ENCODE data around the gene SCN11A.
"Not testable (repeated sequence)": the region's sequence is repeated elsewhere in the genome, so short reads cannot be mapped to it uniquely, and the experiment has no call there.

Gene SCN11A

DNA sequence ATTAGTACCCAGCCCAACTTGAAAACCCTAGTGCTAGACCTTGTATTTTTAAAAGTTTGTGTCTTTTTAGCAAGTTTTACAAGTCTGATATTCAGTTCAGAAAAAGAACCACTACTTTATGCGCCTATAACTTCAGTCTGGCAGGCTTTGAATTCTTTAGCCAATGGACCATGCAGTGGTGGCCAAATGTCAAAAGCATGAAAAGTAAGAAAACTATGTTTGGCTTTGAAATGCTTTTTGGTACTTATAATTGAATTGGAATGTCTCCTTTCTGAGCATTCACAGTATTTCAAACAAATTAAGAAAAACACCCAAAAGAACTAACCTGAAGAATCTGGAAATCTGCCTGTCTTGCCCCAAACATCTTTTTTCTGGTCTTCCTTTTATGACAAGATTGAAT lies 12.9 kb upstream of the SCN11A start:
- no peak for DNase-seq

DNA sequence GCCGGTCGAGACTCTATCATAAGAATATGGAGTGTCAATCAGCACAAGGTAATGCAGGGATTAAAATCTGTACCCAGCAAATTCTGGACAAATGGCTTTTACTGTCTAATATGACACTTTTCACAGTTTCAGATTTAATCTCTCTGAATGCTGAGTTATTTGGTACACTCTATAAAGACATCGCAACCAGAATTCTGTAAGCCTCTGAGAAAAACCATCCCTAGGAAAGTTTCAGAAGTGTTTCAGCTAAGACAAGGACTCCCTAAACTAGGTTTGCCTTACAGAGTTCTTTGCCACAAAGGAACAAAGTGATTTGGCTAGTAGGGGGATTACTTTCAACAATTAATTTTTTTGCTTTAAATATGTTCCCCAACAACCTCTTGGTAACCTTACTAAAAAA lies 11.4 kb upstream of the SCN11A start:
- DNase-seq: no peak

DNA sequence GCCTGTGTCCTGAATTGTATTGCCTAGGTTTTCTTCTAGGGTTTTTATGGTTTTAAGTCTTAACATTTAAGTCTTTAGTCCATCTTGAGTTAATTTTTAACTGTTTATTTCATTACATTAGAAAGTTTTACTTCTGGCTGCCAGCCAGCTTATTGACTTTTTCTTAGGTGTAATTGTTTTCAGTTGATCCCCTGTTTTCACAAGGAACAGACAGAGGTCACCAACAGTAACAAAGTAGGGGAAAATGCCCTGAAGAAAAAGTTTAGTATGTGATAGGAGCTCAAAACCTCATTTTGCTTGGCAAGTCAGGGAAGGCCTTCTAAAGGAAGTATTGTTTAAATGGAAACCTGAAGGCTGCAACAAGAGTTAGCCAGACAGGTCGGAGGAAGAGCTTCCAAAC lies 10.4 kb upstream of the SCN11A start:
- no peak for DNase-seq

DNA sequence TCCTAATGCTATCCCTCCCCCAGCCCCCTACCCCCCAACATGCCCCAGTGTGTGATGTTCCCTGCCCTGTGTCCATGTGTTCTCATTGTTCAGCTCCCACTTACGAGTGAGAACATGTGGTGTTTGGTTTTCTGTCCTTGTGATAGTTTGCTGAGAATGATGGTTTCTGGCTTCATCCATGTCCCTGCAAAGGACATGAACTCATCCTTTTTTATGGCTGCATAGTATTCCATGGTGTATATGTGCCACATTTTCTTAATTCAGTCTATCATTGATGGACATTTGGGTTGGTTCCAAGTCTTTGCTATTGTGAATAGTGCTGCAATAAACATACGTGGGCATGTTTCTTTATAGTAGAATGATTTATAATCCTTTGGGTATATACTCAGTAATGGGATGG lies 9.5 kb upstream of the SCN11A start:
- DNase-seq: not testable (repeated sequence)

DNA sequence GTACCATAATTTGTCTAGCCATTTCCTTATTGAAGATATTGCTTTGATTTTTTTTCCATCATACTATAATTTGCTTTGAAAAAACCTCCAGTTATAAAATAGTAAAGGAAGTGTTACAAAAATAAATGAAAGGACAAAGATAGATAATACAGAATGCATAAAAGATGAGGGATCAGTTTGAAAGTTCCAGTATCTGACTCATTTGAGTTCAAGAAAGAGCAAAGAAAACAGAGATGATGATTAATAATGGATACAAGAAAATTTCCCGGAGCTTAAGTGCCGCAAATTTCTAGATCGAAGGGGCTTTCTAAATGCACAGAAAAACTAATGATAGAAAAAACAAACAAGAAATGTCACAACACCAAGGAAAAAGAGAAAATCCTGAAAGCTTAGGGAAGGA lies 4.4 kb upstream of the SCN11A start:
- DNase-seq: no peak

DNA sequence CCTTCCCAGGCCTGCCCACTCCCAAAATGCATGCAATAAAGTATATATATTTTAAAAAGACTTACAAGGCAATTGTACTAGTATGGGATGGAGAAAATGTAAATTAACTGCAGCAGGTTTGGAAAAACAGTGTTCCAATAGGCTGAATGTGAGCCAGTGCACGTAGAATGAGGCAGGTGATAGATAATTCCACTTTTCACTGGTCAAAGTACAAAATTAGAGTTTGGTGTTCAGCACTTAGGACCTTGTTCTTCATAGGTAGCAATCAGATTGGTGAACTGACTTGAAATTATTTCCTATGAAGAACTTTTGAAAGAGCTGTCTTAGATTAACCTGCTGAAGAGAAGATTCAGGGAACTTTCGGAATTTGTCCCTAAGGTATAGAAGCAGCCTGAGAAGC lies 2.0 kb upstream of the SCN11A start:
- DNase-seq: no peak

DNA sequence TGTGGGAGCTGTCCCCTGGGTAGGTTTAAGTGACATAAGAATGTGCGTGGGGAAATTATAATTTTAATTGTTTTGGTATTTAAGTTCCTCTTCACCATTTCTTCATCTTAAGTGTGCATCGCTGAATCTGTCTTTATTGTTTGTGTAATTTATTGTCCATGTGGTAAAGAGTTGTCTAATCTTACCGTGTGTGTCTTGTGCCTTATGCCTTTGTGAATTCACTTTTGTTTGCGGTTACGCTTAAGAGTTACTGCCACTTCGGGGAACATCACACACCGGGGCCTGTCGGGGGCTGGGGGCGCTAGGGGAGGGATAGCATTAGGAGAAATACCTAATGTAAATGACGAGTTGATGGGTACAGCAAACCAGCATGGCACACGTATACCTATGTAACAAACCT lies 839 bp upstream of the SCN11A start:
- DNase-seq: no peak

DNA sequence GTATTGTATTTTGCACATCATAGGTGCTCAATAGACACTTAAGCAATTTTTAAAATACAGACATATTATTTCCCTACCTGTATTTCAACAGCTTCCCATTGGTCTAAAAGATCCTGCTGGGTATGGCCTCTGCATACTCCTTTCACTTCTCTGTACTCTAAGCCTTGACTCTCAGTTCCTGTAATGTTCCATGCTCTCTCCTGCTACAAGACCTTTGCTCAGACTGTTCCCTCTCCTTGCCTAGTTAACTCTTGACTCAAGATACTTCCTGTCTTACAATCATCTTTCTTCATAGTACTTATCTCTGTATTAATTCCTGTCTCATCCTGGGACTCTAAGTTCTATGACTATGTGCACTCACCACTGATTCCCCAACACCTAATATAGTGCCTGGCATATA lies 1.7 kb downstream of the SCN11A start:
- no peak for DNase-seq

DNA sequence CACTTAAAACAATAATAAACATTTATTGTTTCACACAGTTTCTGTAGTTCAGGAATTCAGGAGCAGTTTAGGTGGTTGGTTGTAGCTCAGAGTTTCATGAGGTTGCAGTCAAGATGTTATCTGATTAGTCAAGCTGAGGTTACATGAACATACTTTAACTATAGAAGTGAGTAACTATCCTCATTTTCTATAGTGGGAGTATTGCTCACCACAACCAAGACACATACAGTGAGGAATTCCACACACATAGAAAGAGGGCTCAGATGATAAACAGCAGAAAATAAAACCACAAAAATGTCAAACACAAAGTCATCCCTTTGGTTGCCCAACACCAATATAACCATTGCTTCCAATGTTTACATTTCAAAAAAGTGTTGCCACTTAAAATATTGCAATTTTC lies 13.6 kb downstream of the SCN11A start:
- DNase-seq: no peak

DNA sequence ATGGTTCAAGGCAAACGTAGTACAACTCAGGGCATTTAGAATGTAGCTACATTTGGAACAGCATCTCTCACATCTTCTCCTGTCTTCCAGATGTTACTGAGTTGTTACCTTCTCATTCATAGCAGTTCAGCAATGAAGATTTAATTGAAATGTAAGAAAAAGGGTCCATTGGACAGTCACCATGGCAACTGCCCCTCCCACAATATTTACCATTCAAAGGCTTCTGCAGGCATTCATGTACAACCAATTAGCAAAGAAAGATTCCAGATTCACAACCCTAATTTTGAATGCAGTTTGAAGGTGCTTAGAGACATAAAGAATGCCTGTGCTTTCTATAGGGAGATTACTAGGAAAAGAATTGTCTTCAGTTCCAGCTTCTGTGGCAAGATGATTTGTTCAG lies 22.2 kb downstream of the SCN11A start:
- no peak for DNase-seq

DNA sequence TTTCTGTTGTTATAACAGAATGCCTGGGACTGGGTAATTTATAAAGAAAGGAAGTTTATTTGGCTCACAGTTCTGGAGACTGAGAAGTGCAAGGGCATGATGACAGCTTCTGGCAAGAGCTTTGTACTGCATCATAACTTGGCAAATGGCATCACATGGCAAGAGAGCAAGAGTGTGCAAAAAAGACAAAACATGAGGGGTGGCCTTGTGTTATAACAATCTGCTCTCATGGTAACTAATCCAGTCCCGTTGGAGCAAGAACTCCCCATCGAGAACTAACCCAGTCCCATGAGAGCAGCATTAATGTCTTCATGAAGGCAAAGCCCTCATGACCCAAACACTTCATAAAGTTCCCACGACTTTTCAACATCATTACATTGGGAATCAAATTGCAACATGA lies 23.2 kb downstream of the SCN11A start:
- no peak for DNase-seq

DNA sequence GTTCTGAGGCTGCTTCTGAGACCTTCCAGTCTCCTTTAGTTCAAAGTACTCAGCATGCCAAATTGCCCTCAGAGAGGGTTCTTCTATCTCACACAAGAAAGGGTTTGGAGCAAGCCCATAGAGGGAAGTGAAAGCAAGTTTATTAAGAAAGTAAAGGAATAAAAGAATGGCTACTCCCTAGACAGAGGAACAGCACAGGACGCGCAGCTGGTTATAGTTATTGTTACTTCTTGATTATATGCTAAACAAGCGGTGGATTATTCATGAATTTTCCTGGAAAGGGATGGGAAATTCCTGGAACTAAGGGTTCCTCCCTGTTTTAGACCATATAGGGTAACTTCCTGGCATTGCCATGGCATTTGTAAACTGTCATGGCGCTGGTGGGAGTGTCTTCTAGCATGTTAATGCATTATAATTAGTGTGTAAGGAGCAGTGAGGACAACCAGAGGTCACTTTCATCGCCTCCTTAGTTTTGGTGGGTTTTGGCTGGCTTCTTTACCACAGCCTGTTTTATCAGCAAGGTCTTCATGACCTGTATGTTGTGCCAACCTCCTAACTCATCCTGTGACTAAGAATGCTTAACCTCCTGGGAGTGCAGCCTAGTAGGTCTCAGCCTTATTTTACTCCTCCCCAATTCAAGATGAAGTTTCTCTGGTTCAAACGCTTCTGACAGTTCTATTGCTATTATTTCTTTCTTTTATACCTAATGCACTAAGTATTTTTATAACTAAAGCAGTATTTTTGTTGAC lies 26.3 kb downstream of the SCN11A start:
- DNase-seq: no peak

DNA sequence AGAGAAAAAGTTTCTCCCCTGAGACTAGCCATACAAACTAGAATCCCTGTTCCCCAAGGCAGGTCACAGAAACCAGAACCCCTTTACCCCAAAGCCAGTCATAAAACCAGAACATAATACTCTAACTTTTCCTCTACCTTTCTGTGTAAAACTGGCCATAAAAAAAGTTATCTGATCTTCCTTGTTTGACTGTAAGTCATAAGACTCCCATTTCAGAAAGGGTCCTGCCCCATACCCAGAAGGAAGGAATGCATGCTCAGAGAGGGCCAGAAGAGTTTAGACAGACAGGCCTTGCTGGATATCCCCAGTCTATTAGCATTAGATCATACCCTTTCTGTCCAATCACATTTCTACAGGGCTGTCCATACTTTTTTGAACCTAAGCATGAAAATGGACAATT lies 27.2 kb downstream of the SCN11A start:
- no peak for DNase-seq

DNA sequence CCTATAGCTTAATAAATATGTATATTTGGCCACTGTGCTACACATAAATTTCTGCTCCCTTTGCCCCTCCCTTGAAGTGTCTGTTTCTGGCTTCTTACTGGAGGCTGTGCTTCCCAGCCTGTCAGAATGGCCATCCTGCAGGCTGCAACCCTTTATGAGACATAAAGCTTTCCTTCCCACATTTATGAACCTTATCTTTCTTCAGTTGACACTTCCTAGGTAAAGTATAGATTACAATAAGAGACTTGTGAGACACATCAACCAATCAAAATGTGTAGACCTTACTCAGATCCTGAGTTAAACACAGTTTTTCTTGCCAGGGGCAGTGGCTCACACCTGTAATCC lies 29.5 kb downstream of the SCN11A start:
- no peak for DNase-seq

DNA sequence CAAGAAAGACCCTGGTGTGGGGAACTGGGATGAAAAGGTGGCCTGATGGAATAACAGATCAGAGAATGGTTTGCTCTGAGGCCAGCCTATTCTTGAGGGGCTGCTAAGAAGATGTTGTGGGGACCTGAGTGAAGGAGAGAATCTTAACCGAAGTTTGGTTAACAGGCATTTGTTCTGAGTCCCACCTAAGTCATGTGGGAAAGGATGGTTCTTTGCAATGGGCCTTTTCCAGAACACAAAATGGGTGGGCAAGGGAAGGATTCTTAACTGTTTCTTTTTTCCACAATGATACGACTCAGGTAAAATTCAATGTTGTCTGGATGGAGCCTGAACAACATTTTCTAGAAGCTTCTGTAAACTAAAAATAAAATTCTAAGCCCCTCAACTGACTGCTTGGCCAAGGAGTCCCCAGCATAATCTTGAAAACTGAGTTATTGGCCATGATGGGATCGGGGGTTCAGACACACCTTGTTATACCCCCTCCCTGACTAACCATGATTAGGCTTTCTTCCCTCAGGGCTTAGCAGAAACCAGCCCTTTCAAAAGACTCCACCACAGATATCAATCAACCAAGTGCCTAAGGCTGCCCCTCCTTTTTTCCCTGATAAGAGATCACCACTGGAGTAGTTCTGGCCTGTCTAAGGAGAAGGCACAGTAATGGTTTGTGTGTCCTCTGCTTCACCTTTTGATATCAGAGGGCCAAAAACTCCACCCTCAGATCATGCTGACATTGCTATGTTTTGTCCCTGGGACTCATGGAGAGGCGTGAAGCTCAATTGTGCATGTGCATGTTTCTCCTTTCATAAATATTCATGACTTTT lies 30.1 kb downstream of the SCN11A start:
- no peak for DNase-seq

DNA sequence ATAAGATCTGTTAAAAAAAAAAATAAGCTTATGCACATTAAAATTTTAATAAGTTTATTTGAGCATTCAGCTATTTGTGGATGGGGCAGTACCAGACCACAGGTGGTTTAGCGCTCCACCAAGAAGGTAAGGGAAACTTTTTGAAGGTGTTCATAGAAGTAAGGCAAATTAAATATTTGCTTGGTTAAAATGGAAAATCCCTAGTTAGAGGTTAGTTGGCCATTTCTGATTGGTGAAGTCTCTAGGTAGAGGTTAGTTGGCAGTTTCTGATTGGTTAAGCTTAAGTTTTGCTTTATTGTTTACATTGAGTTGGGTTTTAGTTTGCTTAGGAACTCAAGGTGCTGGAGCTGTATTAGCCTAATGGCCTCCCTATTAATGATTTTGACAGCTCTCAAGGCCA lies 30.7 kb downstream of the SCN11A start:
- DNase-seq: no peak

DNA sequence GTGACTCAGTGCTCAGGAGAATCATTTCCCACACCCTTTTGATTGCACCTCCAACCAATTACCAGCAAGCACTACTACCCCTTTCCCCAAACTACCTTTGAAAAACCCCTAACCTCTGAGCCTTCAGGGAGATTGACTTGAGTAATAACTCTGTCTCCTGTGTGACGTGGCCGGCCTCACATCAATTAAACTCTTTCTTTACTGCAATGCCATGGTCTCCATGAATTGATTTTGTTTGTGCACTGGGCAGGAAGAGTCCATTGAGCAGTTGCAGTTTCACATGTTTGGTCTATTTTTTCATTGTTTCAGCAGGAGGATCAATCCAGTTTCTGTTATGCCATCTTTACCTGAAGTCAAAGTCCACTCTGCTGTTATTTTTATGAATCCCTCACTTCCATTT lies 32.4 kb downstream of the SCN11A start:
- DNase-seq: no peak

DNA sequence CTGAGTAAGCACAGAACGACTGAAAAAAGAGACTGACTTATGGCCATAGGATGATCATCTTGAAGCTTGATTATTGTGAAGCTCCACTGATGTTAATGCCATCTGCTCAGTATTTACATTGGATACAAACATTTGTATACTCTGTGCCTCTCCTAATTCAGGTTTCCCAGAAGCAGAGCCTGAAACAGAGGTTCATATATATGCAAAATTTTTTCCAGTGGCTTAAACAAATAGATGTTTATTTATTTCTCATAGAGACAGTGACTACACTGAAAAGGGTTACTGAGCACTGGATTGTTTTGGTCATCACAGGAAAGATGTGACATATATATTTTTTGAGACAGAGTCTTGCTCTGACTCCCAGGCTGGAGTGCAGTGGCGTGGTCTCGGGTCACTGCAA lies 36.3 kb downstream of the SCN11A start:
- no peak for DNase-seq

DNA sequence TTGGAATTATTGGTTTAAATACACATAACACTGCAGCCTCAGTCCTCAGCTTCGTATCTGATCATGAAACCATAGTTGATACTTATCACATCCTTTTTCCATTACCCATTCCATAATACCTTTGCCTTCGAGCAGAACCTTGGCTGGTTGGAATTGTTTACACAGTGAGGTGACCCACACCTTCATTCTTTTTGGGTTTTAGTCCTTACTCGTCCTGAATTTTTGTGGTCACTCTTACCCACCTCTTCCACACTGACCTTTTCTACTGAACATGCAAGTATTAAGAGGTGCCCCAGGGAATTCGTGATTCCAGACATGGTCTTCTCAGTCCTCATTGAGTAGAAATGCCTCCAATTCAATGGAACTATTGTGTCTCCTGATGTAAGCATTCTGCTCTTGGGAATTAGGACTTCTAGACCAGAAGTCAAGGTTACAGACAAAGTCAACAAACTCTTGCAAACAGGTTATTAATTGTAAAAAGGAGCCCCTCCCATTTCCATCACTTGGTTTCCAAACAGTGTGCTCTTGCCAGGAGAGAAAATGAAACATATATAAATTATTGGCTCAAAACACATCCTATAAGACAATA lies 37.7 kb downstream of the SCN11A start:
- no peak for DNase-seq

DNA sequence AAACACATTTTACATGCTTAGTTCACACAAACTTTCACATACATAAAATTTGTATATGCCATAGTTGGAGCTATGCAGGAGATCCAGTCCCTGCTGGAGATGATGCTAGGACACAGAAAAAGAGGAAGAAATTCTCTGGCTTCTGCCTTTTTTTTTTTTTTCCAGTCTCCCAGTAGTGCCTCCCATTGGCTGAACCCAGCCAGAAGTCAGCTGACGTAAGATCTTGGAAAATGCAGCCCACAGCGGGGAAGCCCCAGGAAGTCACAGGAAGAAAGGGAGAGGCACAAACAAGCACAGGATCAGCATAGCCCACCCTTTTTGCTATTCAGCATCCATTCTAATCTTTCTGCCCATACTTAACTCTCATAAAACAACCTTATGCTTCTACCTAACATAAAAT lies 38.5 kb downstream of the SCN11A start:
- no peak for DNase-seq

DNA sequence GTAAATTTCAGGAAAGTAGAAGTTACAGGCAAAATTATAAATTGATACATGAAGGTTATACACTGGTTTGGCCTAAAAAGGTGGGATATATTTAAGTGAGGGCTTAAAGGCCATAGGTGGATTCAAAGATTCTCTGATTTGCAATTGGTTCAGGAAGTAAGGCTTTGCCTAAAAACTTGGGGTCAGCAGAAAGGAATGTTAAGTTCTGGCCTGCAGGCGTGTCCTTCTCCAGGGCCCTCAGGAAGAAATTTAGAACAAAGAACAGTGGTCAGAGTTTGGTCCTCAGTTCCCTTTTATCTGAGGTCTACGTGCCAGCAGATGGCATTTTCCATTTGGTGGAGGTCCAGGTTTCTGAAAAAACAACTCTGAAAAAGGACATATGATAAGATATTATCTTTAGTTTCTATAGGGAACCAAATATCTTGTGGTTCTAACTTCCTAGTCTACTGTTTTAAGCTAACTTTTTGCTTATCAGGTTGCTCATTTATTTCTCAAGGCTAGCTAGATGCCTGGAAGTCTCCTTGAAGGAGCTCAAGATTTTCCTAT lies 40.5 kb downstream of the SCN11A start:
- DNase-seq: no peak

DNA sequence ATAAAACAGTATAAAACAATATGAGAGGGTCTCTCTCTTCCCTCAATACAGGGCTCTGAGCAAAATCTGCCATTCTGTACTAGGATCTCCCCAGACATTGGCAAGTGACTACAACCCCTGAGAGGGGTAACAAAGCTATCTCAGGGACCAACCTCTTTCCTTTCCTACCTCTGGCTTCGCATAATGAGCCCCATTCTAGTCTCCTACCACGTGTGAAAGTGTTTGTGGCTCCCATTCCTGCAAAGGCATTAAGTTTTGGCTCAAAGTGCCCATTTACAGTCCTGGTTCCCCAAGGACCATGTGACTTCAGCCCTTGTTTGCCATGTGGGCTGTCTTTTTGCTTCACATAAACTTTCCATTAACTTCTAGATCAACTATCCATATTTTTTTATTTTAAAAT lies 46.4 kb downstream of the SCN11A start:
- no peak for DNase-seq
